ENCODE measurements around the gene TIMD4.

TIMD4 gene

DNA sequence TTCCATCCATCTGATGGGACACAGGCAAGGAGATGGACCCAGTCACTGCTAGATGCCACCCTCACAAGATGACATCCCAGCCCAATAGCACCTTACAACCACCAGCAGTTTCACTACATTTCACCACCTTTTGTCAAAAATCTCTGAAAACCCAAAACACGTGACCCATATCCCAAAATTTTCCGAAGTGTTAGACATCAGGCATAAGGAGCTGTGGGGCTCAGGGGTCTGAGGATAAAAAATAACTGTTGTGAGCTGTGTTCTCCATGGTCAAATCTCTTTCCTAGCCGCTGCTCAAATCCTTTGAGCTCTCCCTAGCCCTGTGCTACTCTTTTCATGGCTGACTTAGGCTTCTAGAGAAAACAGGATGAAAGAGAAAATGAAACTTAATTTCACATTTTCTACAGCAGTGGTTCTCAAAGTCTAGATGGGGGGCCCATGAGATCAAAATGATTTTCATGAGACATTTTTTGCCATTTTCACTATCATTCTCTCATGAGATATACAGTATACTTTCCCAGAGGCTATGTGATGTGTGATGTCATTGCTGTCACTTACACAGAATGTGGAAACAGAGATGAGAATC, 40.7 kb downstream of the TIMD4 start:
- TF ChIP-seq, protein P1, sequence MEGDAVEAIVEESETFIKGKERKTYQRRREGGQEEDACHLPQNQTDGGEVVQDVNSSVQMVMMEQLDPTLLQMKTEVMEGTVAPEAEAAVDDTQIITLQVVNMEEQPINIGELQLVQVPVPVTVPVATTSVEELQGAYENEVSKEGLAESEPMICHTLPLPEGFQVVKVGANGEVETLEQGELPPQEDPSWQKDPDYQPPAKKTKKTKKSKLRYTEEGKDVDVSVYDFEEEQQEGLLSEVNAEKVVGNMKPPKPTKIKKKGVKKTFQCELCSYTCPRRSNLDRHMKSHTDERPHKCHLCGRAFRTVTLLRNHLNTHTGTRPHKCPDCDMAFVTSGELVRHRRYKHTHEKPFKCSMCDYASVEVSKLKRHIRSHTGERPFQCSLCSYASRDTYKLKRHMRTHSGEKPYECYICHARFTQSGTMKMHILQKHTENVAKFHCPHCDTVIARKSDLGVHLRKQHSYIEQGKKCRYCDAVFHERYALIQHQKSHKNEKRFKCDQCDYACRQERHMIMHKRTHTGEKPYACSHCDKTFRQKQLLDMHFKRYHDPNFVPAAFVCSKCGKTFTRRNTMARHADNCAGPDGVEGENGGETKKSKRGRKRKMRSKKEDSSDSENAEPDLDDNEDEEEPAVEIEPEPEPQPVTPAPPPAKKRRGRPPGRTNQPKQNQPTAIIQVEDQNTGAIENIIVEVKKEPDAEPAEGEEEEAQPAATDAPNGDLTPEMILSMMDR (IDR thresholded peaks at IDR 0.05; ENCODE audit: low read depth, low read length) = no peak
- DNase-seq (ENCODE audit: extremely low read depth, low read depth) = no peak

DNA sequence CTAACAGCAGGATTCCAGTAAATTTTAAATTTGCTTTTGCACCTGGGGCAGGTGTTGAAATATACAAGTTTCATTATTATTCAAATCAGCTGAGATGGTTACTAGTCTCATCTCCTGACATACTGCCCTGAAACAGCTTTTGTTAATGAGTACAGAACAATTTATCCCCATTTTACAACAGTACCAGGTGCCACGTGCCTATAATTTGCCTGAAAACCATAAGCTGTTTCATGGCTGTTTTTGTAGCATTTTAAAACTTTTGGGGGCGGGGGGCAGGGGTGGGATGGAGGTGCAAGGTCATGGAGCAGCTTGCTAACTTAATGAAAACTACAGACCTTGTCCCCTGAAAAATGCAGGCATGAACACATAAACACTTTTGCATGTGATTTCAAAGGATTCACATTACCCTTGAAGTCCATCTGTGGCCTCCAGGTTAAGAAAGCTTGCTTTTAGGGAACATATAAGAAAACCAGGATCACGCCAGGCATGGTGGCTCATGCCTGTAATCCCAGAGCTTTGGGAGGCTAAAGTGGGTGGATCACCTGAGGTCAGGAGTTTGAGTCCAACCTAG, 42.1 kb downstream of the TIMD4 start:
- DNase-seq (ENCODE audit: extremely low read depth, low read depth) = no peak
- TF ChIP-seq, protein P1 (IDR thresholded peaks at IDR 0.05; ENCODE audit: low read depth, low read length) = no peak

DNA sequence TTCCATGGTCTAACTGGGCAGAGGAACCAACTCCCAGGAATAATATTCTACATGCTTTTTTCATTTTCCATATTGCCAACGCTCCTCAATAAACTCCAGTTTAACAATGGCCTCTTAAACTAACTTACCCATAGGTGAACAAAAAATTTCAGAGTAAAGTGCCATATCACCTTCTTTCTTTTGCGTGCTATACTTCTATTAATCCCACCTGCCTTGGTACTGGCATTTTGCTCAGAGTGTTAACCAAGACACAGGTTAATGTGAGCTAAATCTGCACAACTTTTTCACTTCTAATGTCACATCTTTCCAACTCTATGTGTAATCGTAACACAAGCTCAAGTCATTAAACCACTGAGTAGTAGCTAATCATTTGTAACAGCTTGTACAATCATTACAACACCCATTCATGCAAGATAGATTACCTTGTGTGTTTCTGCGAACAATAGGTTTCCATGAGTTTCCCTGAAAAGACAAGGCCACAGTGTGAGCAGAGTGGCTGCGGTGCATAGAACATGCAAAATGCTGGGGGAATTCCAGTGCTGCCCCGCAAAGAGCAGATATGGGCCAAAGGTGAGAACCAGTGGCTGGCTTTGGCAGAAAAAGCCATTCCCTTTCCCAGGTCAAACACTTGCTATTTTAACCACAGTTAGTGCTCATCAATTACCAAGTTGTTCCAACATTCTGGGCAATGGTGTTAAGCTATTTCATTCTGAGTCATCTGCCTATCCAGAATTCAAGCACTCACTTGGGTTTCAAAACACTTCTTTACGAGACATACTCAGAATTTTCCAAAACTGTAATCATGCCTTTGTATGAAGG, 42.8 kb downstream of the TIMD4 start:
- DNase-seq (ENCODE audit: extremely low read depth, low read depth) = no peak
- TF ChIP-seq, protein P1 (IDR thresholded peaks at IDR 0.05; ENCODE audit: low read depth, low read length) = no peak

DNA sequence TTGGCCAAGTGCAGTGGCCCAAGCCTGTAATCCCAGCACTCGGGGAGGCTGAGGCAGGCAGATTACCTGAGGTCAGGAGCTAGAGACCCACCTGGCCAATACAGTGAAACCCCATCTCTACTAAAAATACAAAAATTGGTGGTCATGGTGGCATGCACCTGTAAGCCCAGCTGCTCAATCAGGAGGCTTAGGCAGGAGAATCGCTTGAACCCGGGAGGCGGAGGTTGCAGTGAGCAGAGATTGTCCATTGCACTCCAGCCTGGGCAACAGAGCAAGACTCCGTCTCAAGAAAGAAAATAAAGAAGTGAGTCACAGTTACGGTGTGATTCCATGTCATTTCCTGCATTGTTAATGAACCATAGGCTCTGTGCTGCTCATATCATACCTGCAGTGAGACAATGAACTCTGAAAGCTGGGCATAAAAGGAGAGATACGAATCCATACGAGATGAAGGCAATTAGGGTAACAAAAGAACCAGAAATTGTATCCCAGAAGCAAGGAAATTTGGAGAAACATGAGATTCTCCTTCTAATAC, 44.6 kb downstream of the TIMD4 start:
- no peak for DNase-seq (ENCODE audit: extremely low read depth, low read depth)
- TF ChIP-seq, protein P1 (IDR thresholded peaks at IDR 0.05; ENCODE audit: low read depth, low read length) = no peak

DNA sequence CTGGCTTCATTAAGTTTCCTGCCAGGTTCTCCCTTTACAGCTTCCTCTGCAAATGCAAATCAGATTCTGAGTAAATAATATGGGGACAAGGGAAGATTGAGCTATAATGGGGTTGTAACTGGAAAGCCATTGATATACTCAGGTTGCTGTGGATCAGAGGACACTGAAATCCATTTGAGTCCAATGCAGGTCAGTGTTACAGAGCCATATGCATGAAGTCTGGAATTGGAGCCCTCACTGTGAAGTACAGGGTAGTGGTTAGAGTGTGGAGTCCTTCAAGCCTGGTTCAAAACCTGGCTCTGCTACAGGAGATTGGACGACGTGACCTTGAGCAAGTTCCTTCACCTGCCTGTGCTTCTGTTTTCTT, 48.7 kb downstream of the TIMD4 start:
- TF ChIP-seq, protein P1 (IDR thresholded peaks at IDR 0.05; ENCODE audit: low read depth, low read length) = no peak
- no peak for DNase-seq (ENCODE audit: extremely low read depth, low read depth)

DNA sequence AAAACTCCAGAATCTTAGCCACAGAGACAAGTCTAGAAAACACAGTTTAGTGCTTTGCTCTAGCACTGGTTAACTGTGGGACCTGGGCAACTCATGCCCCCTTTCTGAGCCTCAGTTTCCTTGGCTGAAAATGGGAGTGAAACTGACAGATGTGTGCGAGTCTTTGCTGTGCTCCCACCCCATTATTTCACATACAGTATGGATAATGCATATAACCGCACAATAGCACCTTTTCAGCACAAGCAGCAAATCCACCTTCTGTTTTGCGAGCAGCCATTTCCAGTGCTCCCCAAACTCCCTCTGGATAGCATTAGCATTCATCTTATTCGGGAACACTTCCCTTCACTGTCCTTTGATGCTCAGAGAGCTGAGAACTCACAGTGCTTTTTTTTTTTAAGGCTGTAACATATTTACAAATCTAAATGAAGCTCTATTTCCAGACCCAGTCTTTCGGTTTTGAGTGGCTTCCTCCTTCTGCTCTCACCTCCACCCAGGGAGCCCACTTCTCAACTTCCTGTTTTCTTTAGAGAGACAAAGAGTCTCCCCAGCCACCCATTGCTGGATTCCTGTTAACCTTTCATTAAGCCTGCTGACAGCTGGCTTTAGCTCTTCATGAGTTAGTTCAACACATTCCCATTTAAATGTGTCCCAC, 49.2 kb downstream of the TIMD4 start:
- DNase-seq (ENCODE audit: extremely low read depth, low read depth) = no peak
- TF ChIP-seq, protein P1 (IDR thresholded peaks at IDR 0.05; ENCODE audit: low read depth, low read length) = no peak
